Thyroid gland (tissue), 4 donors: ENCODE results near the gene CHML. TPM values are rescaled to one million over a fixed set of nuclear protein-coding genes. Genes with fewer than 3 reads are reported as not detected.

Experiments used
- DNase-seq, 2 donors: peaks; one replicate each; pipeline ENCODE4 v3.0.0-alpha.2; 2019
- H3K27ac ChIP-seq, 3 donors: fragments of 200-600 bp; sonication (generic); 1 replicate in 2 of 3; 2 replicates in 1 of 3; pipeline ENCODE4 v1.5.1; 2016 to 2019; ENCODE audit warnings: mild to moderate bottlenecking in 1 of 3, moderate library complexity in 1 of 3
- H3K27me3 ChIP-seq: fragments of 200-600 bp; sonication (generic); one replicate; pipeline ENCODE4 v1.5.1; 2019
- H3K36me3 ChIP-seq, 2 donors: fragments of 200-600 bp; sonication (generic); one replicate each; pipeline ENCODE4 v1.5.1; 2016 to 2019
- H3K4me1 ChIP-seq, 2 donors: fragments of 200-600 bp; sonication (generic); one replicate each; pipeline ENCODE4 v1.5.1; 2017 to 2019
- H3K4me3 ChIP-seq, 3 donors: fragments of 200-600 bp; sonication (generic); replicated peaks in 1 of 3; 1 replicate in 2 of 3; 2 replicates in 1 of 3; pipeline ENCODE4 v1.5.1; 2016; ENCODE audit warnings: mild to moderate bottlenecking in 1 of 3
- H3K9me3 ChIP-seq: fragments of 200-600 bp; sonication (generic); one replicate; pipeline ENCODE4 v1.5.1; 2017
- CTCF ChIP-seq, 6 experiments: fragments of 200-600 bp in 3 of 6; fragments of 450-650 bp in 3 of 6; sonication (generic) in 3 of 6; IDR thresholded peaks; one replicate each; pipeline ENCODE4 v1.5.1; 2016 to 2019; ENCODE audit warnings: antibody characterized with exemption in 6 of 6, mild to moderate bottlenecking in 2 of 6, inconsistent platforms in 1 of 6, moderate library complexity in 1 of 6
- POLR2A ChIP-seq, 2 donors: fragments of 450-650 bp; IDR thresholded peaks; one replicate each; pipeline ENCODE4 v1.6.1; 2017; ENCODE audit warnings: antibody characterized with exemption in 2 of 2, mild to moderate bottlenecking in 2 of 2, moderate library complexity in 1 of 2
- WGBS, 2 donors: methylation state at CpG; one replicate each; pipeline ENCODE4 v1.1.5; 2017; 5-methylcytosine and 5-hydroxymethylcytosine counted together
- intact Hi-C: fragments of 100-400 bp; cut with DNase I; formaldehyde crosslinking; loops from one replicate; pipeline ENCODE4 v1.15.1; 2023
- total RNA-seq, 4 donors: library from RNA; depleted of rRNA; stranded (reverse); fragments of >200 nt; gene quantifications; one replicate each; pipeline ENCODE4 v1.2.3, GENCODE V29; 2016

CHML gene
- total RNA-seq, 4 donors from 2014 or later = 7.9 to 13.9 (median 11.3) TPM

GRCh38 chr1:241658081-241658793, 18.1 kb upstream of the CHML start:
- intact Hi-C loops = no loop called here
- Histone ChIP-seq H3K27ac (no peak overlapping the region), H3K4me3 (no peak overlapping the region), H3K9me3 (no peaks in the 10 kb centered on the region), H3K27me3 (no peaks in the 10 kb centered on the region), H3K4me1 (no peaks in the 10 kb centered on the region), H3K36me3 (no peaks in the 10 kb centered on the region)
- 89 to 91% methylated on average over 3 of the region's 3 CpGs for WGBS, 2 donors
- no peak for TF ChIP-seq CTCF (IDR thresholded peaks at IDR 0.05)
- TF ChIP-seq POLR2A (IDR thresholded peaks at IDR 0.05) = no peak
- DNase-seq = no peak

GRCh38 chr1:241654641-241655040, 14.5 kb upstream of the CHML start:
- TF ChIP-seq POLR2A (IDR thresholded peaks at IDR 0.05) (no peak), CTCF (IDR thresholded peaks at IDR 0.05) (no peak)
- intact Hi-C loops = no loop called here
- DNase-seq = no peak
- Histone ChIP-seq H3K36me3 (no peaks in the 10 kb centered on the region), H3K27me3 (no peaks in the 10 kb centered on the region), H3K27ac (no peak overlapping the region), H3K4me3 (no peak overlapping the region), H3K9me3 (no peaks in the 10 kb centered on the region), H3K4me1 (no peaks in the 10 kb centered on the region)
- WGBS, 2 donors = 89 to 94% methylated on average over 1 of the region's 1 CpG

GRCh38 chr1:241654019-241654418, 13.8 kb upstream of the CHML start:
- TF ChIP-seq CTCF (IDR thresholded peaks at IDR 0.05) (no peak), POLR2A (IDR thresholded peaks at IDR 0.05) (no peak)
- no peaks in the 10 kb centered on the region for H3K36me3 ChIP-seq
- no peak overlapping the region for H3K4me3 ChIP-seq
- no peaks in the 10 kb centered on the region for H3K27me3 ChIP-seq
- 51 to 65% methylated on average over 1 of the region's 1 CpG for WGBS, 2 donors
- H3K9me3 ChIP-seq = no peaks in the 10 kb centered on the region
- no peaks in the 10 kb centered on the region for H3K4me1 ChIP-seq
- intact Hi-C loops = no loop called here
- DNase-seq = no peak
- no peak overlapping the region for H3K27ac ChIP-seq

GRCh38 chr1:241652012-241652411, 11.8 kb upstream of the CHML start, which contains the start of gene WDR64:
Gene WDR64, plus strand, starts transcription at chr1:241652281. Its CDS starts 204 bp downstream, at chr1:241652485.
- Histone ChIP-seq H3K27ac (no peak within 1 kb of the TSS), H3K36me3 (no peaks in the 10 kb centered on the region), H3K4me1 (no peaks in the 10 kb centered on the region), H3K4me3 (no peak within 1 kb of the TSS), H3K9me3 (no peaks in the 10 kb centered on the region), H3K27me3 (no peaks in the 10 kb centered on the region)
- WGBS, 2 donors = 90 to 92% methylated on average over 4 of the region's 4 CpGs
- TF ChIP-seq POLR2A (IDR thresholded peaks at IDR 0.05) (no peak), CTCF (IDR thresholded peaks at IDR 0.05) (no peak)
- DNase-seq = no peak
- intact Hi-C loops = no loop called here

- Histone ChIP-seq H3K27me3 (no peaks in the 10 kb centered on the region), H3K4me1 (no peaks in the 10 kb centered on the region), H3K4me3 (no peak overlapping the region), H3K27ac (no peak overlapping the region), H3K9me3 (no peaks in the 10 kb centered on the region), H3K36me3 (no peaks in the 10 kb centered on the region)
- TF ChIP-seq CTCF (IDR thresholded peaks at IDR 0.05) (no peak), POLR2A (IDR thresholded peaks at IDR 0.05) (no peak)
- DNase-seq = no peak
- intact Hi-C loops = no loop called here
- WGBS, 2 donors = 90 to 92% methylated on average over 1 of the region's 1 CpG
Measured at GRCh38 chr1:241648159-241648558, 8.0 kb upstream of the CHML start.
